Measurements from ENCODE around the gene SLC4A4. TPM values are rescaled to one million over a fixed set of nuclear protein-coding genes. Genes with fewer than 3 reads are reported as not detected.

The SLC4A4 gene
- total and polyA plus RNA-seq, 2 of the 8 experiments (the other 6 are each of a cell fraction or from before 2014, with no cell fraction given), result 0.67 to 2.8 TPM

GRCh38 chr4:71389149-71389827, 50.5 kb downstream of the SLC4A4 start:
- no peaks in the 10 kb centered on the region for H4K20me1 ChIP-seq (replicated peaks in 1 of 2; ENCODE audit: control insufficient read depth in 1 of 2, insufficient read depth in 2 of 2, low read length in 2 of 2)
- TF ChIP-seq, protein P1, sequence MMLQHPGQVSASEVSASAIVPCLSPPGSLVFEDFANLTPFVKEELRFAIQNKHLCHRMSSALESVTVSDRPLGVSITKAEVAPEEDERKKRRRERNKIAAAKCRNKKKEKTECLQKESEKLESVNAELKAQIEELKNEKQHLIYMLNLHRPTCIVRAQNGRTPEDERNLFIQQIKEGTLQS (IDR thresholded peaks at IDR 0.05; ENCODE audit: insufficient read depth, low read depth, low read length), result no peak
- TF ChIP-seq JUN (IDR thresholded peaks at IDR 0.05; ENCODE audit: low read depth, low read length), result no peak
- H3K4me1 ChIP-seq (replicated peaks in 1 of 4; ENCODE audit: control insufficient read depth in 3 of 4, insufficient read depth in 4 of 4, low read length in 3 of 4), result no peaks in the 10 kb centered on the region
- no peak overlapping the region for H3K27ac ChIP-seq (ENCODE audit: low read depth, low read length)
- no peak overlapping the region for H3K14ac ChIP-seq (ENCODE audit: insufficient read length)
- no peak overlapping the region for H4K8ac ChIP-seq (ENCODE audit: extremely low read depth, insufficient read depth, low read length)
- H3K9me3 ChIP-seq (ENCODE audit: insufficient read depth in 2 of 2, low read depth in 1 of 2, low read length in 1 of 2), result no peaks in the 10 kb centered on the region
- H3K4ac ChIP-seq (replicated peaks; ENCODE audit: insufficient read length, low read depth, low read length), result no peak overlapping the region
- no peak overlapping the region for H3K9ac ChIP-seq (replicated peaks in 1 of 4; ENCODE audit: extremely low read depth in 1 of 4, low read depth in 3 of 4, low read length in 3 of 4)
- H2BK12ac ChIP-seq (ENCODE audit: low read depth, low read length), result no peak overlapping the region
- H3K23me2 ChIP-seq (ENCODE audit: low read depth, low read length), result no peaks in the 10 kb centered on the region
- WGBS, 2 experiments (ENCODE audit: extremely low coverage in 1 of 2, insufficient coverage in 1 of 2, insufficient read length in 1 of 2, insufficient replicate concordance in 2 of 2, low coverage in 1 of 2, low lambda C conversion rate in 2 of 2, missing lambda C conversion rate in 1 of 2), result 91% methylated on average over 2 of the region's 2 CpGs; no CpG with 5 or more reads in 1 of the 2 experiments
- H3K4me2 ChIP-seq (ENCODE audit: insufficient read depth in 1 of 2, low read depth in 2 of 2, low read length in 2 of 2), result no peak overlapping the region
- H3K23ac ChIP-seq (ENCODE audit: insufficient read length), result no peak overlapping the region
- no peak overlapping the region for H2AK5ac ChIP-seq (ENCODE audit: low read depth, low read length)
- DNase-seq (ENCODE audit: low read depth in 1 of 2, low spot score in 2 of 2) (no peak), FAIRE-seq (no peak)
- no peaks in the 10 kb centered on the region for H3K36me3 ChIP-seq (ENCODE audit: control insufficient read depth in 2 of 4, insufficient read depth in 4 of 4, low read length in 3 of 4)
- no peak overlapping the region for H3K4me3 ChIP-seq (ENCODE audit: extremely low read depth in 1 of 4, insufficient read depth in 2 of 4, low read depth in 3 of 4, low read length in 4 of 4)
- no peak overlapping the region for H2BK5ac ChIP-seq (ENCODE audit: low read depth, low read length)
- no peak overlapping the region for H3K56ac ChIP-seq (replicated peaks; ENCODE audit: insufficient read length, low read depth, low read length)
- H2BK15ac ChIP-seq (ENCODE audit: low read length), result no peak overlapping the region
- no peak overlapping the region; the same call in 1 of the 2 replicates for H2AFZ ChIP-seq (ENCODE audit: low read length)
- H3K79me1 ChIP-seq (ENCODE audit: low read depth, low read length), result no peaks in the 10 kb centered on the region
- no peaks in the 10 kb centered on the region for H3K79me2 ChIP-seq (ENCODE audit: control insufficient read depth in 1 of 2, insufficient read depth in 2 of 2, low read length in 2 of 2)
- H4K91ac ChIP-seq (replicated peaks; ENCODE audit: insufficient read length, low read length), result no peak overlapping the region
- H2BK20ac ChIP-seq (ENCODE audit: low read length), result no peak overlapping the region
- H4K5ac ChIP-seq (ENCODE audit: insufficient read length, low read depth, low read length), result no peak overlapping the region
- H3K18ac ChIP-seq (ENCODE audit: extremely low read depth, low read length), result no peak overlapping the region
- ChIA-PET CTCF (ENCODE audit: partially characterized antibody) (no interaction called here), POLR2A (ENCODE audit: partially characterized antibody) (no interaction called here)
- no peak overlapping the region for H2BK120ac ChIP-seq (replicated peaks; ENCODE audit: low read depth, low read length)
- no peaks in the 10 kb centered on the region for H3K27me3 ChIP-seq (replicated peaks in 1 of 4; ENCODE audit: control insufficient read depth in 3 of 4, extremely low read depth in 1 of 4, insufficient read depth in 3 of 4, low read length in 3 of 4)

Measured in H1 (cell line).